ENCODE measurements around the gene MED22.
A peak's percentile ranks its signal among the peaks of the same experiment; 100 is the strongest.

The MED22 gene

DNA sequence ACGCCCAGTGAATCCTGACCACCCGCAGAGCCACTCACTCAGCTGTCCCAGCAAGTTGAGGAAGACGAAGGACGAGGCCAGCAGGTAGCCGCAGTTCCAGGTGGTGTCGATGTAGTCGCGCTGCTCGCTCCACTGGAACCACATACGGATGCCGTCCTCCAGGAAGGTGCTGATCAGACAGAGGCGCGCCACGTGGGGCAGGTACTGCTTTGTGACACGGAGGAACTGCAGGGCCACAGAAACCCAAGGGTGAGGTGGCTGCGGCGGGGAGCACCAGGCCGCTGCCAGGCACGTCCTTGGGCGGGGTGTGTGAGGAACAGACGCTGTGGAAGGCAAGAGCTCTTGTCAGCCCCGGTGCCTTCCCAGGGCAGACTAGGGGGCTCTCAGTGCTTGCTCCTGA, 19.3 kb upstream of the MED22 start:
- H3K9me3 ChIP-seq (ENCODE audit: control insufficient read depth, insufficient read depth, low read length): no peaks in the 10 kb centered on the region
- H3K9ac ChIP-seq (ENCODE audit: low read depth, low read length): no peak overlapping the region
- H3K27me3 ChIP-seq (ENCODE audit: control insufficient read depth, insufficient read depth, low read length): no peaks in the 10 kb centered on the region
- H3K4me3 ChIP-seq (ENCODE audit: low read depth, low read length): no peak overlapping the region
- no peak overlapping the region for H3K27ac ChIP-seq (ENCODE audit: low read depth, low read length)
- H3K4me1 ChIP-seq (ENCODE audit: control insufficient read depth, insufficient read depth, low read length): no peaks in the 10 kb centered on the region
- peaks cover 91% of the 10 kb centered on the region for H3K36me3 ChIP-seq (ENCODE audit: control insufficient read depth, insufficient read depth, low read length)

DNA sequence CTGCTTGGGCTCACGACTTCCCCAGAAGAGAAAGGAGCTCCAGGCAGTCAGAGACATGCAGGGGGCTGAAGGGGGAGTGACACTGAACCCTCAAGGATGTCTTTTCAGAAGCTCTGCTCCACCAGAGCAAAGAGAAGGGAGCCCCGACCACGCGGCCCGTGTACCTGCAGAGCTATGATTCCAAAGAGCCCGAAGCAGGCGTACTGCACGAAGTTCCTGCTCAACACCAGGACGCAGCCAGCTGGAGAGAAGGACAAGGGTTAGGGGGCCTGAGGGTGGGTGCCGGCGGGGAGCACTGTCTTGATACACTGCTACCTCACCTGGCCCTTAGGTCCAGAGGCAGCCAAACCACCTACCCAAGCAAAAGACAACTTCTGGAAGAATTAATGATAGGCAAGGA, 18.5 kb upstream of the MED22 start:
- Histone ChIP-seq H3K9ac (ENCODE audit: low read depth, low read length) (no peak overlapping the region), H3K4me1 (ENCODE audit: control insufficient read depth, insufficient read depth, low read length) (no peaks in the 10 kb centered on the region), H3K27me3 (ENCODE audit: control insufficient read depth, insufficient read depth, low read length) (no peaks in the 10 kb centered on the region), H3K9me3 (ENCODE audit: control insufficient read depth, insufficient read depth, low read length) (no peaks in the 10 kb centered on the region), H3K4me3 (ENCODE audit: low read depth, low read length) (no peak overlapping the region), H3K27ac (ENCODE audit: low read depth, low read length) (no peak overlapping the region), H3K36me3 (ENCODE audit: control insufficient read depth, insufficient read depth, low read length) (peaks cover 92% of the 10 kb centered on the region)

GRCh38 chr9:133362359-133363044, 14.6 kb upstream of the MED22 start:
- Histone ChIP-seq H3K9me3 (ENCODE audit: control insufficient read depth, insufficient read depth, low read length) (no peaks in the 10 kb centered on the region), H3K36me3 (ENCODE audit: control insufficient read depth, insufficient read depth, low read length) (peaks cover 95% of the 10 kb centered on the region), H3K27me3 (ENCODE audit: control insufficient read depth, insufficient read depth, low read length) (no peaks in the 10 kb centered on the region), H3K9ac (ENCODE audit: low read depth, low read length) (no peak overlapping the region), H3K4me3 (ENCODE audit: low read depth, low read length) (no peak overlapping the region), H3K4me1 (ENCODE audit: control insufficient read depth, insufficient read depth, low read length) (peaks cover 2% of the 10 kb centered on the region; the same call in 1 of the 2 replicates), H3K27ac (ENCODE audit: low read depth, low read length) (no peak overlapping the region)

DNA sequence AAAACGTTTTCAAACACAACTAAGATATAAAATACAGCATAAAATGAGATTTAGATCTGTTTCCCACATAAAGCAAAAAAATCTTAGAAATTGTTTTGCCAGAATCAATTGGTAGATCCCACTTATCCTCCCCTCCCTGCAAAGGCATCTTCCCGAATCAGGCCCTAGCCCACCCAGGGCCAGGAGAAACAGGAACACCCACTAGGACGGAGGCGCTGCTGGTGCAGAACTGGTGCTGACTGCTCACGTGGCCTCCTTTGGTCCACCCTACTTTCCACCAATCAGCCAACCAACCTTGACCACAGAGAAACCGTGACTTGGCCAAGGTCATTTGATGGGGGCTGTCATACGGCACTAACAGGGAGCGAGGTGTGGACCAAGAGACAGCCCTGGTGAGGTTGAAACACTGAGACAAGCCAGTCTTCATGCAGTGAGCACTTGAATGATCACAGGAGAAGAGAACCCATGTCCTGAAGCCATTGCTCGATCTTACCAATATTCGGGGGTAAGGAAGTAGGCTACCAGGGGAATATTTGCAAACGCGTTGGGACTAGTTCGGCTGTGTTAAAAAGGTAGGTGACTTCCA, 13.7 kb upstream of the MED22 start:
- no peak overlapping the region for H3K4me3 ChIP-seq (ENCODE audit: low read depth, low read length)
- H3K36me3 ChIP-seq (ENCODE audit: control insufficient read depth, insufficient read depth, low read length): peaks cover 87% of the 10 kb centered on the region
- no peak overlapping the region for H3K9ac ChIP-seq (ENCODE audit: low read depth, low read length)
- H3K4me1 ChIP-seq (ENCODE audit: control insufficient read depth, insufficient read depth, low read length): peaks cover 6% of the 10 kb centered on the region; the same call in 1 of the 2 replicates
- H3K27ac ChIP-seq (ENCODE audit: low read depth, low read length): no peak overlapping the region
- H3K9me3 ChIP-seq (ENCODE audit: control insufficient read depth, insufficient read depth, low read length): no peaks in the 10 kb centered on the region
- H3K27me3 ChIP-seq (ENCODE audit: control insufficient read depth, insufficient read depth, low read length): no peaks in the 10 kb centered on the region

DNA sequence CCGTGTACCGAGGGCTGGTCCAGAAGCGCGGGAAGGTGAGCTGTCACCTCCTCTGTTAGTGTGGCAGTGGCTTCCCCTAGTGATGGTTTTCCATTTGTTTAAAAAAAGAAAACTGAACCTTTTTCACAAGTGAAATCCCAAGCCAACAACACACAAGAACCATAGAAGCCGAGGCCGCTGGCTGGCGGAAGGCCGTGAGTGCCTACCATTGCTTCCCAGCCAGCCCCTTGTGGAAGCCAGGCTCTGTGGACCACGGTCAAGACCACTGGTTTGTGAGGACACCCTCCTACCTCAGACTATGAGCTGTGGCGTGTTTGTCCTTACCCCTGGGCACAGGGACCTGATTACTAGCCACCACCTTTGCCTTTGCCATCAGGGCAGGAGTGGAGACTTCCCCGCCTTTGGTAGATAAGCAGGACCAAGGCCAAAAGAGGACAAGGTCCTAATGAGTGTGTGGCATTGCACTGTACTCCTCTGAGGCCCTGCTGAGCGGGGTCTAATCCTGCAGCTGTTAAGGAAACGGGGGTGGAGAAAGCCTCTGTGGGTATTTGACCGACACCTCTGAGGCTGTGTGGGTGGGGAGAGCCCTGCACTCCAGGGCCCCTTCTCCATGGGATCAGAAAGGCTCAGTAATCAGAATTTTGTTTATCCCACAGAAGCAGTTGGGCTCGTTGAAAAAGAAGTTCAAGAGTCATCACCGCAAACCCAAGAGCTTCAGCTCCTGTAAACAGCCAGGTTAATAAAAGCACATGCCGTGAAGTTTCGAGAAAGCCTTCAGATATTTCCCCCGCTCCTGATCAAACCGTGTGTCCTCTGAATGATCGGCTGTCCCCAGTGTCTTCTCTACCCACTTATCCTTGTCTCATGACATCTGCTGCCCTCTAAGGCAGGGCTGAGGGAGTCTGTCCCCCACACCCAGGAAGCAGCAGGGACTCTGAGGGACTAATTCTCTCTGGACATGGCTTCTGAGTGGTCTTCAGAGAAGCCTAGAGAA, 12.8 kb upstream of the MED22 start:
- no peaks in the 10 kb centered on the region for H3K27me3 ChIP-seq (ENCODE audit: control insufficient read depth, insufficient read depth, low read length)
- H3K4me1 ChIP-seq (ENCODE audit: control insufficient read depth, insufficient read depth, low read length): peaks cover 6% of the 10 kb centered on the region; the same call in 1 of the 2 replicates
- no peaks in the 10 kb centered on the region for H3K9me3 ChIP-seq (ENCODE audit: control insufficient read depth, insufficient read depth, low read length)
- H3K4me3 ChIP-seq (ENCODE audit: low read depth, low read length): no peak overlapping the region
- H3K27ac ChIP-seq (ENCODE audit: low read depth, low read length): no peak overlapping the region
- no peak overlapping the region for H3K9ac ChIP-seq (ENCODE audit: low read depth, low read length)
- H3K36me3 ChIP-seq (ENCODE audit: control insufficient read depth, insufficient read depth, low read length): peaks cover 78% of the 10 kb centered on the region

DNA sequence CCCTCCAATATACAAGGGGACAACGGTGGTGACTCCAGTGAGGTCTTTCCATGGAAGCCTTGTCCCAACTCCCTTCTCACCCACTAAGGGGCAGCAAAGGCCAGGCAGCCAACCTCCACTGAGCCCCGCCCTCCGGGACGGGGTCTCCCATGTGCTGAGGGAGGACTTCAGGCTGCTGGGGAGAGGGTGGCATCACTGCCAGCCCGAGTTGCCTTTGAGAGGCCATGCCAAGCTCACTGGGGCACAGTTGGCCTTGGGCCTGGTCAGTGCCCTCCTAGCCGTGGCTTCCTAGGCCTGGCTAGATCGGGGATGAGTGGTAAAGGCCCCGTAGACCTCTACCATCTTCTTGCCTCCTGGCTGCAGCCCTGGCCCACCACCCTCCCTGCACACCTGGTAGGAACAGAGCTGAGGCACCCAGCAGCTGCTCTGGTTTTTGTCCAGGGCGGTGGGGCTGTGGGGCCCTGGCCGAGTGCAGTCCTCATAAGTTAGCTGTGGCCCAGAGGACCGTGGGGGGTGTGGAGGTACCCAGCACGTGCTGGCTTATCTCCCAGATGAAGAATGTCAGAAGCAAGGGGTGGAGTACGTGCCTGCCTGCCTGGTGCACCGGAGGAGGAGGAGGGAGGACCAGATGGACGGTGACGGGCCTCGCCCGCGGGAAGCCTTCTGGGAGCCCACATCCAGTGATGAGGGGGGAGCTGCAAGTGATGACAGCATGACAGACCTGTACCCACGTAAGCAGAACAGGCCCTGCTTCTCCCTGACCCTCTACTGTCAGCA, 11.7 kb upstream of the MED22 start:
- H3K9me3 ChIP-seq (ENCODE audit: control insufficient read depth, insufficient read depth, low read length): no peaks in the 10 kb centered on the region
- H3K36me3 ChIP-seq (ENCODE audit: control insufficient read depth, insufficient read depth, low read length): peaks cover 69% of the 10 kb centered on the region
- H3K27ac ChIP-seq (ENCODE audit: low read depth, low read length): no peak overlapping the region
- H3K4me3 ChIP-seq (ENCODE audit: low read depth, low read length): no peak overlapping the region
- H3K4me1 ChIP-seq (ENCODE audit: control insufficient read depth, insufficient read depth, low read length): peaks cover 6% of the 10 kb centered on the region; the same call in 1 of the 2 replicates
- no peaks in the 10 kb centered on the region for H3K27me3 ChIP-seq (ENCODE audit: control insufficient read depth, insufficient read depth, low read length)
- H3K9ac ChIP-seq (ENCODE audit: low read depth, low read length): no peak overlapping the region

GRCh38 chr9:133357656-133358055, 9.7 kb upstream of the MED22 start:
- H3K9ac ChIP-seq (ENCODE audit: low read depth, low read length): peak overlapping the region; percentile 3; the same call in 1 of the 2 replicates
- H3K36me3 ChIP-seq (ENCODE audit: control insufficient read depth, insufficient read depth, low read length): peaks cover 70% of the 10 kb centered on the region
- H3K27ac ChIP-seq (ENCODE audit: low read depth, low read length): no peak overlapping the region
- H3K27me3 ChIP-seq (ENCODE audit: control insufficient read depth, insufficient read depth, low read length): no peaks in the 10 kb centered on the region
- no peaks in the 10 kb centered on the region for H3K9me3 ChIP-seq (ENCODE audit: control insufficient read depth, insufficient read depth, low read length)
- peak overlapping the region; percentile 90; the same call in 1 of the 2 replicates for H3K4me3 ChIP-seq (ENCODE audit: low read depth, low read length)
- H3K4me1 ChIP-seq (ENCODE audit: control insufficient read depth, insufficient read depth, low read length): peaks cover 6% of the 10 kb centered on the region; the same call in 1 of the 2 replicates

- Histone ChIP-seq H3K9me3 (ENCODE audit: control insufficient read depth, insufficient read depth, low read length) (no peaks in the 10 kb centered on the region), H3K4me1 (ENCODE audit: control insufficient read depth, insufficient read depth, low read length) (peaks cover 6% of the 10 kb centered on the region; the same call in 1 of the 2 replicates), H3K4me3 (ENCODE audit: low read depth, low read length) (peak within 1 kb of the TSS; percentile 90), H3K36me3 (ENCODE audit: control insufficient read depth, insufficient read depth, low read length) (peaks cover 70% of the 10 kb centered on the region), H3K27me3 (ENCODE audit: control insufficient read depth, insufficient read depth, low read length) (no peaks in the 10 kb centered on the region), H3K27ac (ENCODE audit: low read depth, low read length) (peak within 1 kb of the TSS; percentile 61), H3K9ac (ENCODE audit: low read depth, low read length) (peak within 1 kb of the TSS; percentile 72)
Measured at GRCh38 chr9:133356391-133357091, 8.6 kb upstream of the MED22 start, which contains the start of the genes SURF1 and SURF2. Gene SURF1 (minus strand): TSS chr9:133356487. CDS start chr9:133356453, 34 bp downstream. Gene SURF2 (plus strand): TSS chr9:133356550. CDS start chr9:133356593, 43 bp downstream.

GRCh38 chr9:133355881-133356357, 8.0 kb upstream of the MED22 start:
- peaks cover 70% of the 10 kb centered on the region for H3K36me3 ChIP-seq (ENCODE audit: control insufficient read depth, insufficient read depth, low read length)
- H3K4me3 ChIP-seq (ENCODE audit: low read depth, low read length): peak overlapping the region; percentile 90
- H3K9ac ChIP-seq (ENCODE audit: low read depth, low read length): peak overlapping the region; percentile 66
- no peaks in the 10 kb centered on the region for H3K9me3 ChIP-seq (ENCODE audit: control insufficient read depth, insufficient read depth, low read length)
- H3K4me1 ChIP-seq (ENCODE audit: control insufficient read depth, insufficient read depth, low read length): peaks cover 6% of the 10 kb centered on the region; the same call in 1 of the 2 replicates
- peak overlapping the region; percentile 61 for H3K27ac ChIP-seq (ENCODE audit: low read depth, low read length)
- H3K27me3 ChIP-seq (ENCODE audit: control insufficient read depth, insufficient read depth, low read length): no peaks in the 10 kb centered on the region
